T follicular helper cell (primary cell): ENCODE results near the gene TMEM40.
"Not testable (repeated sequence)": the region's sequence is repeated elsewhere in the genome, so short reads cannot be mapped to it uniquely, and the experiment has no call there.

ENCODE experiments used
- DNase-seq: peaks from one replicate; pipeline ENCODE4 v3.0.0-alpha.2; 2020; ENCODE audit warnings: low read depth

TMEM40 gene

DNA sequence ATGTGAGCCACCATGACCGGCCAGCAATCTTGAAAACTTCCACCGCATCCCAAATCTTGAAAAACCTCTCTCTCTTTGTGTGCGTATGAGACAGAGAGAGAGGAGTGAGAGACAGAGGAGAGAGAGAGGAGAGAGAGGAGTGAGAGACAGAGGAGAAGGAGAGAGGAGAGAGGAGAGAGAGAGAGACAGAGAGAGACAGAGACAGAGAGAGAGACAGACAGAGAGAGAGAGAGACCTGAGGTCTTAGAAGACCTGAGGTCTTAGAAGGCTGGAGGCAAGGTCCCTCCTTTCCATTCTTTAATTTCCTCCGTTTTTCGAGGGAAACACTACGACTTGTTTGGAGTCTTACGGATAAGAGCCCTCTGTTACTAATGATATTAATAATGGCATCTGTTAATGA, 39.5 kb downstream of the TMEM40 start:
- DNase-seq: no peak

DNA sequence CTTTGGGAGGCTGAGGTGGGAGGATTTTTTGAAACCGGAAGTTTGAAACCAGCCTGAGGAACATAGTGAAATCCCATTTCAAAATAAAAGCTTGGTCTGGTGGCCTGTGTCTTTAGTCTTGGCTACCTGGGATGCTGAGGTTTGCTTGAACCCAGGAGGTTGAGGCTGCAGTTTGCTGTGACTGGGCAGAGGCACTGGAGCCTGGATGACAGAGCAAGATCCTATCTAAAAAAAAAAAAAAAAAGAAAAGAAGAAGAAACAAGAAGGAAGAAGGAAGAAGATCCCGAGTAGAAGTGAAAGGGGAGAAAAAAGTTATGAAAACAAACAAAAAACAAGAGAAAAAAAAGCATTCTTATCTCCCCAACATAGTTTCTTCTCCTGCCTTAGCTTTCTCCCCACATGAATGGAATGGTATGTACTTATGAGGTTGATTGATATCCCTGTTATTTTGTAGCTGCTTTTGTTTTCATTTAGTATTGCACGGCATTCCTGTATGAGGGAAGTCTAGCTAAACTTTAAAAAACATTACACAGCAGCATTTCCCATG, 42.4 kb downstream of the TMEM40 start:
- DNase-seq: no peak

DNA sequence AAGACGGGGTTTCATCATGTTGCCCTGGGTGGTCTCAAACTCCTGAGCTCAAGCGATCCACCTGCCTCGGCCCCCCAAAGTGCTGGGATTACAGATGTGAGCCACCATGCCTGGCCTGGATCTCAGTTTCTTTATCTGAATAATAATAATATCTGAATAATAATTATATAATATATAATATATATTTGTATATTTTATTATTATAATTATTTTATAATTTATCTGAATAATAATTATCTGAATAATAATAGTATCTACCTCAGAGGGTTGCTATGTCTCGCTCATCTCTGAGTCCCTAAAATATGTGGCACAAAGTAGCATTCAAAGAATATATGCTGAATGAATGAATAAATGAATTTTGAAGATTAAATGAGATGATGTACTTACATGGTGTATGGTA, 44.8 kb downstream of the TMEM40 start:
- no peak for DNase-seq

- DNase-seq: no peak
Observed at GRCh38 chr3:12710062-12710461, 49.0 kb downstream of the TMEM40 start.

DNA sequence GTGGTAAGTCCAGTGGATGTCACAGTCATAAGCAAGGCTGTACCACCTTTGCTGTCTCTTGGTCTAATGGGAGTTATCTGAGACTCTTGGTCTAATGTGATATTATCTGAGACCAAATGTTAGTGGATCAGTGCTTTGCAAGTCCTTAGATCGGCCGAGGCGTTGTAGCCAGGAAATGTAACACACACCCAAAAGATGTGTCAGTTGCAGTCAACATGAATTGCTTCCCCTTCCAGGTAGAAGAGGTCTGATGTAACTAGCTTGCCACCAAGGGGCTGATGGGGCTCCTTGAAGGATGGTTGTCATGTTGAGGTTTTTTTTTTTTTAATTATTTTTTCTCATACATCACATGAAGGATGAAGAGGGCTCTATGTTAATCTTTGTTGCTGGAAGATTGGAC, 49.7 kb downstream of the TMEM40 start:
- DNase-seq: no peak

DNA sequence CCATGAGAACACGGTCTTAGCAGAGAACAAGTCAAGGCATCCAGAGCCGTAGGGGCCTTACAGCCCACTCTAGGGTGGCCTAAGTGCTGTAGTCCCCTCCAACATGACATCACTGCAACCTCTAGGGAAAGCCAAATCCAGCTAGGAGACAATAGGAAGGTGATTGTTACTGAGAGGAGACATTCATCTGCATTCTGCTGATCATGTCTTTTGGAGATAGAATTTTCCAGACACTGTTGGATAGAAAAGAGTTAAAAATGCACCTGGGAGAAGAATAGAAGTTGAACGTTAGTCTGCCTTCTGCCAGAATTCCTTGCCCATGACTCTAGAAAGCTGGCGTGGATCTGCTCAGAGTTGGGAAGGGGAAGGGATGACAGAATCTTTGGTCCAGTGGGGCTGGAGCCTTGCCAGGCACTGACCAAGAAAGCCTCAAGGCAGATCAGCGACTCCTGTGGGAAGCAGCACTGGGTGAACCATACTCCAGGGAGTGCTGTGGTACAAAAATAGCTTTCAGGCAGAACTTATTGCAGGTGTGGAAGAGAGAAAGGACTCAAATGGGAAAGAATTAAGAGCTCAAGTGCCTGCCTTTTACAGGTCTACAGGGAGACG, 50.4 kb downstream of the TMEM40 start:
- DNase-seq: no peak

GRCh38 chr3:12707449-12707848, 51.6 kb downstream of the TMEM40 start:
- no peak for DNase-seq

GRCh38 chr3:12706504-12707253, 52.4 kb downstream of the TMEM40 start:
- DNase-seq: peak; percentile 32

- DNase-seq: no peak
Observed at GRCh38 chr3:12705981-12706380, 53.1 kb downstream of the TMEM40 start.

- no peak for DNase-seq
Observed at GRCh38 chr3:12705374-12705926, 53.6 kb downstream of the TMEM40 start.

DNA sequence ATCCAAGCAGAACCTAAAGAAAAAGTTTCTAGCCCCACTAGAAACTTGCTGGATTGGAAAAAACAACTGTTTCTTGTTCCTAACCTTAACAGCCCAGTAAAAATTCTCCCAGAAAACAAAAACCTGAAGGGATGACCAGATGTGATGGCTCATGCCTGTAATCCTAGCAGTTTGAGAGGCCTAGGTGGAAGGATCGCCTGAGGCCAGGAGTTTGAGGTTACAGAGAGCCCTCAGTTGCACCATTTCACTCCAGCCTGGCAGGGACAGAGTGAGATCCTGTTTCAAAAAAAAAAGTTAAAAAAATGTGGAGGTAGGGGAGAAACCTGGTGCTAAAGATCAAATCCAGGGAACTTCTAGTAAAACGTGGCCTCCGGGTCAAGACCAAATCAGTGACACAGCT, 56.6 kb downstream of the TMEM40 start:
- no peak for DNase-seq

DNA sequence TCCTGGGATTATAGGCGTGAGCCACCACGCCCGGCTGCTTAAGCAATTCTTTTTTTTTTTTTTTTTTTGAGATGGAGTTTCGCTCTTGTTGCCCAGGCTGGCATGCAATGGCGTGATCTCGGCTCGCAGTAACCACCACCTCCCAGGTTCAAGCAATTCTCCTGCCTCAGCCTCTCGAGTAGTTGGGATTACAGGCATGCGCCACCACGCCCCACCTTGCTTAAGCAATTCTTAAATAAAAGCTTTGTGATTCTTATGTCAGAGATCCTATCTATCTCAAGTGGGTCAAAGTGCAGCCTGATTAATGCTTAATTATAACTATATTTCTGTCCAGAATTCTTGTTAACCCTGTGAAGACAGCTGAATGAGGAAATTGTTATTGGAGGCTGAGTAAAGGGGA, 57.5 kb downstream of the TMEM40 start:
- not testable (repeated sequence) for DNase-seq

DNA sequence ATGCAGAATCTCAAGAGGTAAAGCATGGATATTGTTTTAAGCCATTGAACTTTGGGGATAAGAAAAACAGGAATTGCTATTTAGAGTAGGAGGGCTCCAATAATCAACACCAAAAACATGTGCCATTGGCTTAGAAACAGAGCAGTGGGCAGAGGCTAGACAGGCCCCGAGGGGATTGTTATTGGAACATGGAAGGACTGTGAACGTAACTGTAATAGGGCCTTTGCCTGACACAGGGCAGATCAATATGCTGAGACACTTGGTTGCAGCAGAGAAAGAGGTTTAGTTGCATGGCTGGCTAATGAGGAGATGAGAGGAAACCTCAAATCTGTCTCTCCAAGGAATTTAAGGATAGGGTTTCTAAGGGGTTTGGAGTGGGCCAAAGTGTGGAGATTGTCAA, 58.3 kb downstream of the TMEM40 start:
- no peak for DNase-seq

- DNase-seq: no peak
Observed at GRCh38 chr3:12695916-12696315, 63.1 kb downstream of the TMEM40 start.

GRCh38 chr3:12695112-12695511, 63.9 kb downstream of the TMEM40 start:
- no peak for DNase-seq

DNA sequence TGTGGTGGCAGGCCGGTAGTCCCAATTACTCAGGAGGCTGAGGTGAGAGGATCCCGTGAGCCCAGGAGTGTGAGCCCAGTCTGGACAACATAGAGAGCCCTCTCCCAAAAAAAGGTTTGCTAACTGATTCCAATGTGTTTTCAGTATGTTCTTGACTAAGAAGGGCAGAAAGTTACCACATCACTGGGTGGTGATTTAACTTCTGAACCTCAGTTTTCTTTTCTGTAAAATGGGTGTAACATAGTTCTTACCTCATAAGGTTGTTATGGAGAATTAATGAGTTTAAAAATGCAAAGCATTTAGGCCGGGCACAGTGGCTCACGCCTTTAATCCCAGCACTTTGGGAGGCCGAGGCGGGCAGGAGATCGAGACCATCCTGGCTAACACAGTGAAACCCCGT, 66.6 kb downstream of the TMEM40 start:
- no peak for DNase-seq

- DNase-seq: no peak
Observed at GRCh38 chr3:12689997-12690711, 68.9 kb downstream of the TMEM40 start.

GRCh38 chr3:12687948-12688347, 71.1 kb downstream of the TMEM40 start:
- DNase-seq: no peak

- DNase-seq: no peak
Observed at GRCh38 chr3:12686096-12686495, 73.0 kb downstream of the TMEM40 start.
